OCI-LY3 (cell line): ENCODE data around the gene HDAC3.
A peak's percentile ranks its signal among the peaks of the same experiment; 100 is the strongest.

Experiments
- H2AFZ ChIP-seq: fragments of 200-600, 300-600 bp; shearing (Covaris generic); 2 replicates; pipeline ENCODE4 v1.6.0; 2014; ENCODE audit warnings: antibody characterized with exemption, low read depth, low read length
- H3K27ac ChIP-seq: fragments of 200-600, 300-600 bp; sonication (generic); 2 replicates; pipeline ENCODE4 v1.5.1; 2014; ENCODE audit warnings: mild to moderate bottlenecking, low read length, moderate library complexity, mixed read lengths
- H3K27me3 ChIP-seq: fragments of 200-600, 300-600 bp; sonication (generic); 2 replicates; pipeline ENCODE4 v1.6.1; 2014; ENCODE audit warnings: low read depth, low read length, mixed read lengths
- H3K36me3 ChIP-seq: fragments of 200-600, 300-600 bp; sonication (generic); replicated peaks from 2 replicates; pipeline ENCODE3; 2014; ENCODE audit warnings: low read depth, low read length, mixed read lengths
- H3K4me1 ChIP-seq: fragments of 300-600, 200-600 bp; sonication (generic); 2 replicates; pipeline ENCODE4 v1.6.1; 2014; ENCODE audit warnings: low read length, mixed read lengths
- H3K4me2 ChIP-seq: fragments of 200-600, 300-600 bp; sonication (generic); 2 replicates; pipeline ENCODE4 v1.6.1; 2014; ENCODE audit warnings: low read length, mixed read lengths
- H3K4me3 ChIP-seq: fragments of 300-600, 200-600 bp; sonication (generic); 2 replicates; pipeline ENCODE4 v1.5.1; 2014; ENCODE audit warnings: antibody characterized with exemption, mild to moderate bottlenecking, low read length, moderate library complexity
- H3K79me2 ChIP-seq: fragments of 300-600, 200-600 bp; shearing (Covaris generic); 2 replicates; pipeline ENCODE4 v1.6.1; 2014; ENCODE audit warnings: mild to moderate bottlenecking, low read length, mixed read lengths
- H3K9ac ChIP-seq: fragments of 300-600, 200-600 bp; shearing (Covaris generic); 2 replicates; pipeline ENCODE4 v1.6.0; 2014; ENCODE audit warnings: mild to moderate bottlenecking, low read length, moderate library complexity
- H3K9me3 ChIP-seq: fragments of 200-600, 300-600 bp; shearing (Covaris generic); 2 replicates; pipeline ENCODE4 v1.6.1; 2014; ENCODE audit warnings: low read length, mixed read lengths; ENCODE audit not compliant: insufficient read depth
- H4K20me1 ChIP-seq: fragments of 200-600, 300-600 bp; sonication (generic); 2 replicates; pipeline ENCODE4 v1.6.1; 2016; ENCODE audit warnings: low read length, mixed read lengths; ENCODE audit not compliant: insufficient read depth
- CTCF ChIP-seq: fragments of 200-600, 300-600 bp; sonication (generic); IDR thresholded peaks from 2 replicates; pipeline ENCODE4 v1.5.1; 2014; ENCODE audit warnings: antibody characterized with exemption, low read length, low read depth
- EZH2phosphoT487 ChIP-seq: fragments of 200-600 bp; shearing (Covaris generic); IDR thresholded peaks from 2 replicates; pipeline ENCODE4 v1.6.1; 2018; ENCODE audit warnings: antibody characterized with exemption, mixed run types, low read depth

Gene HDAC3

DNA sequence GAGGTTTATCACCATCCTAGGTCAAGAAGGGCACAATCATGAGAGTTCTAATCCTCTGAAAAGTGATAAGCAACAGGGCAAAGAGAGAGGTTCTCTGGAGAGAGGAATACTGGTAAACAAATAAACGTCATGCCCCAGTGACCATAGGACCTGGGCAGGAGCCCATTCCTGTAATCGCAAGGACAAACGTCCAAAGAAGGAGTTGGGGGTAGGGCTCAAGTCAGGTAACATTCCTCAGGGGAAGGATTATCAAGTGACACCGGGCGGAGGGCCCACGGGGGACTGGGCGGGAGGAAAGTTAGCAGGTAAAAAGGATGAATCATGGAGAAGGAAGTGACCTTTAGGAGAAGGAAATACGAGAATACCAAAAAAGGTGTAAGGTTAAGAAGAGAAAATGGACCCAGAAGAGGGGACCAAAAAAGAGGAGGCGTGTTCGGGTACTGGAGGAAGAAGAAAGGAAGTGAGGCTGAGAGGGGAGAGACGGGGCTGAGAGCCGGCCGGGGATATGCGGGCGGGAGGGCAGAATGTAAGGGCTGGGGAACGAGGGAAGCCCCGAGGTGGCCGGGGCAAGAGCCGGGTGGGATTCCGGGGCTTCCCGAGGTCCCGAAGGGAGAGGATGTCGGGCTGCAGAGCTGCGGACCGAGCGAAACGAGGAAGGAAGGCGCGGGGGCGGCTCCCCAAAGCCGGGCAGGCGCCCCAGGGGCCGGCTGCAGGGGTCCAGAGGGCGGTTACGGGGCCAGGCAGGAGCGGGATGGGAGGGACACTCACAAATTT, 18.4 kb downstream of the HDAC3 start:
- Histone ChIP-seq H3K79me2 (peaks cover 50% of the 10 kb centered on the region), H3K27me3 (no peaks in the 10 kb centered on the region), H3K4me2 (peak overlapping the region; percentile 98), H2AFZ (peak overlapping the region; percentile 79; the same call in 1 of the 2 replicates), H3K36me3 (peaks cover 32% of the 10 kb centered on the region), H3K9me3 (no peaks in the 10 kb centered on the region), H3K9ac (peak overlapping the region; percentile 97), H3K27ac (peak overlapping the region; percentile 58), H4K20me1 (no peaks in the 10 kb centered on the region), H3K4me1 (peaks cover 30% of the 10 kb centered on the region), H3K4me3 (peak overlapping the region; percentile 99)
- TF ChIP-seq EZH2phosphoT487 (no peak), CTCF (no peak)

GRCh38 chr5:141617682-141618029, 19.0 kb downstream of the HDAC3 start:
- Histone ChIP-seq H4K20me1 (no peaks in the 10 kb centered on the region), H3K4me1 (peaks cover 25% of the 10 kb centered on the region), H3K79me2 (peaks cover 55% of the 10 kb centered on the region), H3K9ac (peak overlapping the region; percentile 97), H3K4me3 (peak overlapping the region; percentile 99), H3K27me3 (no peaks in the 10 kb centered on the region), H3K9me3 (no peaks in the 10 kb centered on the region), H3K4me2 (peak overlapping the region; percentile 98), H3K27ac (no peak overlapping the region), H3K36me3 (peaks cover 32% of the 10 kb centered on the region), H2AFZ (no peak overlapping the region)
- no peak for TF ChIP-seq EZH2phosphoT487
- no peak for TF ChIP-seq CTCF

DNA sequence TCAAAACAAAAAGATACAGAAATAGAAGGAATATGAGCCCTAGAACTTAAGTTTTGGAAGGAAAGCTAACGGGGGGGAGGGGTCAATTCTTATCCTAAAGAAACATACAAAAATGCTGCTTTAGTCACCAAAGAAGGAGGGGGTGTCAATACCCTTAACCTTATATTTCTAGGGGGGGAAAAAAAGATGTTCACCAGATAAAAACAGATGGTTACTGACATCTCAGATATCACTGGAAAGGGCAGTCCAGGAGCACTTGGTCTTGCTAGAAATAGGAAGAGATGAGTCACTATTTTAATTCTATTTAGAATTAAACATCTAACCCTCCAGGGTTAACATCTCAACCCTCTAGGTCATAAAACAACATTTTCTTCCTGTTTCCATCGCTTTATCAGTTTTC, 19.5 kb downstream of the HDAC3 start:
- Histone ChIP-seq H3K4me2 (peak overlapping the region; percentile 98; the same call in 1 of the 2 replicates), H2AFZ (no peak overlapping the region), H3K9me3 (no peaks in the 10 kb centered on the region), H3K4me3 (no peak overlapping the region), H3K36me3 (peaks cover 31% of the 10 kb centered on the region), H4K20me1 (no peaks in the 10 kb centered on the region), H3K9ac (no peak overlapping the region), H3K27ac (no peak overlapping the region), H3K27me3 (no peaks in the 10 kb centered on the region), H3K79me2 (peaks cover 59% of the 10 kb centered on the region), H3K4me1 (peaks cover 22% of the 10 kb centered on the region)
- TF ChIP-seq CTCF (no peak), EZH2phosphoT487 (no peak)

DNA sequence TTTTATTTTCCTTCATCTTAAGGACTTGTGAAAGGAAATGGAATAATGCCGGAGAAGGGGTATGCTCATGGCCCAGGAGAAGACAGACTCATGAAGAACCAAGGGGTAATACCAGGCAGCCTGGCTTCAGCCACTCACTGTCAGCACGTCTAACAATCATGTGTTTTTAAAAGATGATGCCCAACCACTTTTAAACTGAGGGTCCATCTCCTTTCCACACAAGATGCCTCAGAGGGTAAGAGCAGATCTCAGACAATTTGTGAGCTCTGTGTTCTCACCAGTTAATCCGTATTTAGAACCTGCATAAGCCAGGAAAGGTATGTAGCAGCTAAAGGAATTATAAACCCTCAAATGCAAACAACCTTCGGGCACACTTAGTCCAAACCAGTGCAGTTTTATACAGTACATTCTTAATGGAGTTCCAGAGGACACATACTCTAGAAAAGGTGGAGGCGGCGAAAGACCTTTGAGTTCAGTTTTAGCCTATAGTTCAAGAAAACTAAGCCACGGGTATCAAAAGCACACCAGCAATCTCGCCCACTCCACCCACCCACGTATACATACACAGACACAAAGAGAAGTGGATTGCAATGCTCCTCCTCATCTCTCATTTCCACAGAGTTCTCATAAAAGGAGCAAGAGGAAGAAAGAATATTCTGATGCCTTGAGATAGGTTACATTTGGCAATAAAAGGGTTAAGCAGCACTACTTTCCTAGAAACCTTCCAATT, 20.5 kb downstream of the HDAC3 start:
- Histone ChIP-seq H3K27me3 (no peaks in the 10 kb centered on the region), H3K9ac (no peak overlapping the region), H3K4me2 (no peak overlapping the region), H2AFZ (no peak overlapping the region), H3K4me1 (peaks cover 22% of the 10 kb centered on the region), H3K79me2 (peaks cover 66% of the 10 kb centered on the region), H3K36me3 (peaks cover 24% of the 10 kb centered on the region), H4K20me1 (no peaks in the 10 kb centered on the region), H3K9me3 (no peaks in the 10 kb centered on the region), H3K4me3 (no peak overlapping the region), H3K27ac (no peak overlapping the region)
- TF ChIP-seq EZH2phosphoT487 (no peak), CTCF (no peak)
